ENCODE measurements around the gene LDHD. TPM values are rescaled to one million over a fixed set of nuclear protein-coding genes. Genes with fewer than 3 reads are reported as not detected.

The LDHD gene
- total and polyA plus RNA-seq, 2 of the 13 experiments (the other 11 are each of a cell fraction or from before 2014, with no cell fraction given) = 9.1 to 9.8 TPM

DNA sequence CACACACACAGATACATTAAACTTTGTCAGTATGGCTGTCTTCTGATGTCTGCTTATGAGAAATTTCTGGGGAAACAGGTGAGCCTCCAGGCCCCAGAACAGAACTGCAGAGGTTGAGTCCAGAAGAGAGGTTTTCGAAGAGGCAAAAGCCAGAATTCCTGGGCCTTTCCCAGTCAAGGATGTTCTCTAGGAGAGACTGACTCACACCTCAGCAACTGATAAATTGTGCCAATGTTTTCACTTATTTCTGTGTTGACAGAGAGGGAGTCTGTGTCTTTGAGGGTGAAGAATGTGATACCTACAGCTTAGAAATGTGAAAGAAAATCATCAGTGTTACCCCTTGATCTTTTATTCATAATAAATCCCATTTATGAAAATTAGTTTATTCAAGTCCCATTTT lies 30.3 kb downstream of the LDHD start:
- ChIA-PET POLR2A (no interaction called here), CTCF (ENCODE audit: low intra/inter-chr PET ratio, low total read pairs) (no interaction called here)
- no TSS peak for BruUV-seq (replicated peaks)
- 94% methylated on average over 1 of the region's 1 CpG for WGBS (ENCODE audit: low lambda C conversion rate)
- H3K9me3 ChIP-seq (ENCODE audit: low read length) = no peaks in the 10 kb centered on the region
- H3K4me2 ChIP-seq (ENCODE audit: low read depth, low read length) = no peak overlapping the region
- H3K4me3 ChIP-seq (replicated peaks in 1 of 3; ENCODE audit: insufficient read depth in 1 of 3, low read depth in 2 of 3, low read length in 3 of 3) = no peak overlapping the region
- FAIRE-seq (no peak), DNase-seq (ENCODE audit: low spot score) (no peak), ATAC-seq (no peak)
- H3K4me1 ChIP-seq (ENCODE audit: insufficient read depth, low read length) = peaks cover 92% of the 10 kb centered on the region
- peaks cover 61% of the 10 kb centered on the region for H4K20me1 ChIP-seq (ENCODE audit: insufficient read depth, low read length)
- no peak overlapping the region for H3K9ac ChIP-seq (ENCODE audit: insufficient read depth, low read depth, low read length)
- in situ Hi-C loops (cut with HindIII; ENCODE audit: extremely low pct_ligation_motif_present, low pct_unique_long_range_greater_than_20kb) = no loop called here
- no peaks in the 10 kb centered on the region for H3K27me3 ChIP-seq (ENCODE audit: control insufficient read depth in 1 of 2, insufficient read depth in 2 of 2, low read length in 2 of 2)
- no peak overlapping the region for H2AFZ ChIP-seq (ENCODE audit: low read length)
- H3K36me3 ChIP-seq (replicated peaks in 1 of 2; ENCODE audit: control insufficient read depth in 1 of 2, insufficient read depth in 2 of 2, low read length in 2 of 2) = peaks cover 9 to 11% of the 10 kb centered on the region in 2 experiments; a peak in 4 of 5 replicates
- TF ChIP-seq, protein P1, sequence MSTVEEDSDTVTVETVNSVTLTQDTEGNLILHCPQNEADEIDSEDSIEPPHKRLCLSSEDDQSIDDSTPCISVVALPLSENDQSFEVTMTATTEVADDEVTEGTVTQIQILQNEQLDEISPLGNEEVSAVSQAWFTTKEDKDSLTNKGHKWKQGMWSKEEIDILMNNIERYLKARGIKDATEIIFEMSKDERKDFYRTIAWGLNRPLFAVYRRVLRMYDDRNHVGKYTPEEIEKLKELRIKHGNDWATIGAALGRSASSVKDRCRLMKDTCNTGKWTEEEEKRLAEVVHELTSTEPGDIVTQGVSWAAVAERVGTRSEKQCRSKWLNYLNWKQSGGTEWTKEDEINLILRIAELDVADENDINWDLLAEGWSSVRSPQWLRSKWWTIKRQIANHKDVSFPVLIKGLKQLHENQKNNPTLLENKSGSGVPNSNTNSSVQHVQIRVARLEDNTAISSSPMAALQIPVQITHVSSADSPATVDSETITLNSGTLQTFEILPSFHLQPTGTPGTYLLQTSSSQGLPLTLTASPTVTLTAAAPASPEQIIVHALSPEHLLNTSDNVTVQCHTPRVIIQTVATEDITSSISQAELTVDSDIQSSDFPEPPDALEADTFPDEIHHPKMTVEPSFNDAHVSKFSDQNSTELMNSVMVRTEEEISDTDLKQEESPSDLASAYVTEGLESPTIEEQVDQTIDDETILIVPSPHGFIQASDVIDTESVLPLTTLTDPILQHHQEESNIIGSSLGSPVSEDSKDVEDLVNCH (CRISPR knock-in tag; IDR thresholded peaks at IDR 0.05) = no peak
- TF ChIP-seq ZNF891 (CRISPR knock-in tag; IDR thresholded peaks at IDR 0.05) (no peak), CEBPG (CRISPR knock-in tag; IDR thresholded peaks at IDR 0.05) (no peak), SMAD9 (CRISPR knock-in tag; IDR thresholded peaks at IDR 0.05) (no peak), ZNF879 (CRISPR knock-in tag; IDR thresholded peaks at IDR 0.05) (no peak), KDM5A (IDR thresholded peaks at IDR 0.05; ENCODE audit: borderline replicate concordance, low read length) (no peak), POGZ (CRISPR knock-in tag; IDR thresholded peaks at IDR 0.05) (no peak), ZNF672 (CRISPR knock-in tag; IDR thresholded peaks at IDR 0.05) (no peak)
- TF ChIP-seq, protein P2, sequence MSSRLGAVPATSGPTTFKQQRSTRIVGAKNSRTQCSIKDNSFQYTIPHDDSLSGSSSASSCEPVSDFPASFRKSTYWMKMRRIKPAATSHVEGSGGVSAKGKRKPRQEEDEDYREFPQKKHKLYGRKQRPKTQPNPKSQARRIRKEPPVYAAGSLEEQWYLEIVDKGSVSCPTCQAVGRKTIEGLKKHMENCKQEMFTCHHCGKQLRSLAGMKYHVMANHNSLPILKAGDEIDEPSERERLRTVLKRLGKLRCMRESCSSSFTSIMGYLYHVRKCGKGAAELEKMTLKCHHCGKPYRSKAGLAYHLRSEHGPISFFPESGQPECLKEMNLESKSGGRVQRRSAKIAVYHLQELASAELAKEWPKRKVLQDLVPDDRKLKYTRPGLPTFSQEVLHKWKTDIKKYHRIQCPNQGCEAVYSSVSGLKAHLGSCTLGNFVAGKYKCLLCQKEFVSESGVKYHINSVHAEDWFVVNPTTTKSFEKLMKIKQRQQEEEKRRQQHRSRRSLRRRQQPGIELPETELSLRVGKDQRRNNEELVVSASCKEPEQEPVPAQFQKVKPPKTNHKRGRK (CRISPR knock-in tag; IDR thresholded peaks at IDR 0.05) = no peak
- TF ChIP-seq, protein P3, sequence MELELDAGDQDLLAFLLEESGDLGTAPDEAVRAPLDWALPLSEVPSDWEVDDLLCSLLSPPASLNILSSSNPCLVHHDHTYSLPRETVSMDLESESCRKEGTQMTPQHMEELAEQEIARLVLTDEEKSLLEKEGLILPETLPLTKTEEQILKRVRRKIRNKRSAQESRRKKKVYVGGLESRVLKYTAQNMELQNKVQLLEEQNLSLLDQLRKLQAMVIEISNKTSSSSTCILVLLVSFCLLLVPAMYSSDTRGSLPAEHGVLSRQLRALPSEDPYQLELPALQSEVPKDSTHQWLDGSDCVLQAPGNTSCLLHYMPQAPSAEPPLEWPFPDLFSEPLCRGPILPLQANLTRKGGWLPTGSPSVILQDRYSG (CRISPR knock-in tag; IDR thresholded peaks at IDR 0.05) = no peak
- TF ChIP-seq, protein P4, sequence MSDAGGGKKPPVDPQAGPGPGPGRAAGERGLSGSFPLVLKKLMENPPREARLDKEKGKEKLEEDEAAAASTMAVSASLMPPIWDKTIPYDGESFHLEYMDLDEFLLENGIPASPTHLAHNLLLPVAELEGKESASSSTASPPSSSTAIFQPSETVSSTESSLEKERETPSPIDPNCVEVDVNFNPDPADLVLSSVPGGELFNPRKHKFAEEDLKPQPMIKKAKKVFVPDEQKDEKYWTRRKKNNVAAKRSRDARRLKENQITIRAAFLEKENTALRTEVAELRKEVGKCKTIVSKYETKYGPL (CRISPR knock-in tag; IDR thresholded peaks at IDR 0.05) = no peak
- H3K79me2 ChIP-seq (ENCODE audit: insufficient read depth, low read length) = peaks cover 99% of the 10 kb centered on the region
- no peak overlapping the region for H3K27ac ChIP-seq (ENCODE audit: extremely low read length, insufficient read depth, low read length)
- intact Hi-C loops (cut with micrococcal nuclease; ENCODE audit: unreplicated experiment) = no loop called here
